ENCODE measurements around the gene TMA7.

DNA sequence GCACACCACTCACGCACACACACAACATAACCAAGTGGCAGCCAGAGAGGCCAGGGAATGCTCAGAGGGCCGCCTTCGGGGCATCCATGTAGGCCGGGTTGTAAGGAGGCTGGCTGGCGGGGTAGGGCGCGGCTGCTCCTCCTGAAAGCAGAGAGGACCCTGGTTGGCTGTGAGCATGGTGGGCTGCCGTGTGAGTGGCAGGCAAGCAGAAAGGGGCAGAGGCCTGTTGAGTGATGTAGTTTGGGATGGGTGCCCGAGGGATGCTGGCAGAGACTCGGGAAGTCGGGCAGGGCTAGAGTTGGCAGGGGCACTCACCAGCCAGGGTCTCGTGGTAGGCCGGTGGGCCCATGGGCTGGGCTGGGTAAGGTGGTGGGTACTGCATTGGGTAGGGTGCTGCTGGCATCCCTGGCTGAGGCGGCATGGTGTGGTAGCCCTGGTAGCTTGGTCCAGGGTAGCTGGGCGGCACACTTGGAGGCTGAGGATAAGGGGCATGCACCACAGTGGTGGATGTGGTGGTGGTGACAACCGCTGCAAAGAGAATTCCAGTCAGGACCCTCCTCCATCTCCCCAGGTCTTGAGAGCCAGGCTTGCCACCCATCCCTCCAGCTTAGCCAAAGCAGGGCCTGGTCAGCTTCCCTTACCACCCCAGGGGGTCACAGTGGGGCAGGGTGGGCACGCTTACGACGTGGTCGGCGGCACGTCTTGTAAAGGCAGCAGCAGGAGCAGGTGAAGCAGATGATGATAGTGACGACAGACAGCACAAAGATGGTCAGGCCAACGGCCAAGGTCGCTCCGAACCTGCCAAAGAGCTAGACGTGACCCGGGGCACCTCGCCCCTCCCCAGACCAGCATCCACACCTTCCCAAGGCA, 29.2 kb downstream of the TMA7 start:
- TF ChIP-seq ZNF274 (IDR thresholded peaks at IDR 0.05; ENCODE audit: low read depth, low read length) (no peak), YY1 (IDR thresholded peaks at IDR 0.05; ENCODE audit: insufficient read depth, insufficient read length) (no peak)
